HG02943 (cell line): ENCODE measurements around the gene PIK3R5.
A peak's percentile ranks its signal among the peaks of the same experiment; 100 is the strongest.

ENCODE experiments used
- ATAC-seq: cut with Tn5 transposase; IDR thresholded peaks from one replicate; pipeline ENCODE4 v1.9.1; 2021; ENCODE audit warnings: mild to moderate bottlenecking, low read depth, moderate library complexity; ENCODE audit not compliant: unreplicated experiment

PIK3R5 gene

GRCh38 chr17:8955021-8955959, 10.2 kb downstream of the PIK3R5 start:
- no peak for ATAC-seq

- no peak for ATAC-seq
Measured at GRCh38 chr17:8954339-8954738, 11.2 kb downstream of the PIK3R5 start.

- no peak for ATAC-seq
Measured at GRCh38 chr17:8953156-8953885, 12.2 kb downstream of the PIK3R5 start.

GRCh38 chr17:8952191-8952590, 13.3 kb downstream of the PIK3R5 start:
- ATAC-seq, result no peak

- ATAC-seq, result no peak
Measured at GRCh38 chr17:8951206-8951605, 14.3 kb downstream of the PIK3R5 start.

- ATAC-seq, result no peak
Measured at GRCh38 chr17:8949061-8949661, 16.3 kb downstream of the PIK3R5 start.

GRCh38 chr17:8948462-8948861, 17.0 kb downstream of the PIK3R5 start:
- ATAC-seq, result no peak

- ATAC-seq, result no peak
Measured at GRCh38 chr17:8947201-8947600, 18.3 kb downstream of the PIK3R5 start.

GRCh38 chr17:8946476-8946875, 19.0 kb downstream of the PIK3R5 start:
- no peak for ATAC-seq

GRCh38 chr17:8946071-8946470, 19.4 kb downstream of the PIK3R5 start:
- no peak for ATAC-seq

GRCh38 chr17:8944748-8945147, 20.8 kb downstream of the PIK3R5 start:
- no peak for ATAC-seq

- no peak for ATAC-seq
Measured at GRCh38 chr17:8944083-8944482, 21.4 kb downstream of the PIK3R5 start.

- no peak for ATAC-seq
Measured at GRCh38 chr17:8941980-8942622, 23.4 kb downstream of the PIK3R5 start.

- ATAC-seq, result peak; percentile 57
Measured at GRCh38 chr17:8941520-8941919, 24.0 kb downstream of the PIK3R5 start.

GRCh38 chr17:8940866-8941471, 24.5 kb downstream of the PIK3R5 start:
- no peak for ATAC-seq

GRCh38 chr17:8939496-8940334, 25.8 kb downstream of the PIK3R5 start:
- ATAC-seq, result no peak

- no peak for ATAC-seq
Measured at GRCh38 chr17:8938933-8939332, 26.6 kb downstream of the PIK3R5 start.

- no peak for ATAC-seq
Measured at GRCh38 chr17:8935191-8935590, 30.3 kb downstream of the PIK3R5 start.

- no peak for ATAC-seq
Measured at GRCh38 chr17:8934346-8934745, 31.2 kb downstream of the PIK3R5 start.
